Esophagus muscularis mucosa (tissue), 4 donors: ENCODE data around the gene OR13C8.

ENCODE experiments used
- CTCF ChIP-seq, 3 experiments: fragments of 200-600 bp in 2 of 3; fragments of 450-650 bp in 1 of 3; sonication (generic) in 2 of 3; IDR thresholded peaks; one replicate each; pipeline ENCODE4 v1.5.1; 2017 to 2019; ENCODE audit warnings: antibody characterized with exemption in 3 of 3, mild to moderate bottlenecking in 2 of 3, moderate library complexity in 1 of 3
- EP300 ChIP-seq: sonication (generic); formaldehyde crosslinking; IDR thresholded peaks from one replicate; pipeline ENCODE4 v1.6.1; 2017; ENCODE audit warnings: antibody characterized with exemption
- POLR2AphosphoS5 ChIP-seq, 2 donors: sonication (generic); formaldehyde crosslinking; IDR thresholded peaks; one replicate each; pipeline ENCODE4 v1.6.1; 2017; ENCODE audit warnings: antibody characterized with exemption in 2 of 2

- no peak for TF ChIP-seq CTCF (IDR thresholded peaks at IDR 0.05)
- TF ChIP-seq EP300, result no peak
- no peak for TF ChIP-seq POLR2AphosphoS5 (IDR thresholded peaks at IDR 0.05)
Measured at GRCh38 chr9:104544644-104545043, 24.3 kb upstream of the OR13C8 start.
